ENCODE measurements around the gene SPNS2.

The SPNS2 gene

DNA sequence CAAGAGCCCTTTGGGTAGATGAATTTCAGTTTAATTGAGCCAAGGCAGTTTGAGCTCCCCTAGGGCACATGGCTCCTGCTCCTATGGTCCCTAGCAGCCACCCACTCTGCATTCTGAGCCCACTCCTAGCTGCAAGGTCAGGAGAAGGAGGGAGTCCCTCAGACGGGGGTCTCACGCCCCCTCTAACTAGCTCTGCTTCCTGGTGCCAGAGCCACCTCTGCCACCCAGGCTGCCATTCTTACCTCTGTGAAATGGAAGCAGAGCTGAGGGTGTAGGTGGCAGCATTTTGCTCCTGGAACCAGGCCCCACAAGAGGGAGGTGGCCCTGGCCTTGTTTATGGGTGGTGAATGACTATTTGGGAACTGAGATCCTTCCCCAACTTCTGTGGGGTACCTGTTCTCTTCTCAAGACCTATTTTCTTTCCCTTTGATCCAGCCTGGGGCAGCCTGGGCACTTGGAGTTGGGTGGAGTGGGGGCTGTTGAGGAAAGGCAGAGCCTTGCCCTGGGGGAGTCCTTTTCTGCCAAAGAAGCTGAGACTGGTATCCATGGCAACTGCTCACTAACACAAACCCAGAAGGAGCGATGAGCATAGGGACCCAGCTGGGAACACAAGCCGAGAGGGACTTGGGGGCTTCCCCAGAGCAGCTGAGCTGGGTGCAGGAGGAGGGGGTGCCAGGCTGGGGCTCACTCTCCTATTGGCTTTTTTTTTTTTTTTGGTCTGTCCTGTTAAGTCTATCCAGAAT, 4.8 kb downstream of the SPNS2 start:
- DNase-seq (ENCODE audit: low read depth in 3 of 3) = no peak

DNA sequence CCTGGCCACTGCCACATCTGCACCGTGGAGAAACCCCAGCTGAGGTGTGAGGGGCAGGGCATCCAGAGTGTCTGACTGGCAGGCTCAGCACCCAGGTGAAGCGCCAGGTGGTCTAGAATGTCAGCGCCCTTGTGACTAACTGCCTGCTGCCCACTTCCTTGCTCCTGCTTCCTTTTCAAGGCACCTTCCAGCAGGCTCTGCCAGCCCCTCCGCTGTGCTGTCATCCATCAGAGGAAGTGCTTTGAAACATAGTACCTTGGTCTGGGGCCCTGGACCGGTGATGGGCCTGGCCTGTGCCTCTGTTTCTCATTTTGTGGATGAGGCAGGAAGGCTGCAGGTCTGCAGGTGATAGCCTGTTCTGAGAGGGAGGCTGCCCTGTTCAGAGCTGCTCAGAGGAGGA, 5.5 kb downstream of the SPNS2 start:
- DNase-seq (ENCODE audit: low read depth in 3 of 3) = no peak

DNA sequence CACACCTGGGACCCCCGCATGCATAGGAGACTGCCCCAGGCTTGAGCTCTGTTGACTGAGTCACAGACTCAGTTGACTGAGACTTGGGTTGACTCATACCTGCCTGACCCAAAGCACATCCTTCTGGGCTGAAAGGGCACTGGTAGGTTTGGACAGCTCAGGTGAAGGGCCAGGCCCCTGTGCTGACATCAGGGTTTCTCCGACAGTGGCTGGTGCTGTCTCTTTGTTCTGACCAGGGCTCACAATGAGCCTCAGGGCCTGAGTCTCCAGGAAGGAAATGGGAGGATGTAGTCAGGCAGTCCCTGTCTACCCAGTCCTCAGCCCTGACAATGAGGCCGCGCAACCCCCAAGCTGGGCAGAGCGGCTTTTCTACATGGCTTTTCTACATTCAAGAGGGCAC, 6.5 kb downstream of the SPNS2 start:
- no peak for DNase-seq (ENCODE audit: low read depth in 3 of 3)

DNA sequence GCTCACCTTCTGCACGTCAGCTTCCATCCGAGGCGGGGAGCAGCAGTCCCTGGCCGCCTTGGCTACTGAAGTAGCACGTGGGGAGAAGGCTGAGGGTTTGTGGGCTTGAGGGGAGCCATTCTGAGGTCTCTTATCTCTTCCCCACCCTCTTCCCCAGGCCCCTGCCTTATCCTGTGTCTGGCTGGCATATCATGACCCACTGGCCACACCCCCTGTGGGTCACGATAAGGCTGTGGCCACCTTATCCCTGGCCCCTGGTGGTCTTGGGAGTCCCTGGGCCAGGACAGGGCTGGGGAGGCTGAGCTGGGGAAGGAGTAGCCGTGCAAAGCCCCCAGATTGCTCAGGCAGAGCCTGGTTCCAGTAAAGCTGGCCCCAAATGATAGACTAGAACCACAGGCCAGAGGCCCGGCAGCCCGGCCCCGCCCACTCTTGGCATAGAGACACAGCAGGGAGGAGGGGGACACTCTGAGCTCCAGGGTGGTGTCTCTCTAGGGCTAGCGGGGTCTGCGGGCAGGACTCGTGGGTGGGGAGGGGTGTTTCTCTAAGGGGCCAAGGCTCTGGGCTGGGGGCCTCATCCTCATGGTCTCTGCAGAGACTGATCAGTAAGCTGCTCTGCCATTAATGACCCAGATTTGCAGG, 7.6 kb downstream of the SPNS2 start:
- no peak for DNase-seq (ENCODE audit: low read depth in 3 of 3)

DNA sequence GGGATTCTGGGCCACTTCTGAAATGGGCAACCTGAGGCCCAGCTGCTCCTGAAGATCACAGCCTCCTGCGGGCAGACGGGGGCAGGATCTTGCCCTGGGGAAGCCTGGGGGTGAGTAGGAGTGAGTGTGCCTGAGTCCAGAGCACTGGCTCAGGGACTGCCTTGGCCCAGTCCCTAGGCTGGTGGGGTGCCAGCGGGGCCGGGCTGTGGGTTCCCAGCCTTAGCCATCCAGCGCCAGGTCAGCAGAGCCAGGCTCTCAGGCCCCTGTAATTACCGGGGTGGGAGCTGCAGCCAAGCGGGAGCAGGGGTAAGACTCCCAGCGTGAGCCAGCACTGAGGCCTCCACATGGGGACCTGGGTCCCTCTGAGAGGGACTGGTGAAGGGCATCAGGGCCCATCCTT, 8.2 kb downstream of the SPNS2 start:
- no peak for DNase-seq (ENCODE audit: low read depth in 3 of 3)

DNA sequence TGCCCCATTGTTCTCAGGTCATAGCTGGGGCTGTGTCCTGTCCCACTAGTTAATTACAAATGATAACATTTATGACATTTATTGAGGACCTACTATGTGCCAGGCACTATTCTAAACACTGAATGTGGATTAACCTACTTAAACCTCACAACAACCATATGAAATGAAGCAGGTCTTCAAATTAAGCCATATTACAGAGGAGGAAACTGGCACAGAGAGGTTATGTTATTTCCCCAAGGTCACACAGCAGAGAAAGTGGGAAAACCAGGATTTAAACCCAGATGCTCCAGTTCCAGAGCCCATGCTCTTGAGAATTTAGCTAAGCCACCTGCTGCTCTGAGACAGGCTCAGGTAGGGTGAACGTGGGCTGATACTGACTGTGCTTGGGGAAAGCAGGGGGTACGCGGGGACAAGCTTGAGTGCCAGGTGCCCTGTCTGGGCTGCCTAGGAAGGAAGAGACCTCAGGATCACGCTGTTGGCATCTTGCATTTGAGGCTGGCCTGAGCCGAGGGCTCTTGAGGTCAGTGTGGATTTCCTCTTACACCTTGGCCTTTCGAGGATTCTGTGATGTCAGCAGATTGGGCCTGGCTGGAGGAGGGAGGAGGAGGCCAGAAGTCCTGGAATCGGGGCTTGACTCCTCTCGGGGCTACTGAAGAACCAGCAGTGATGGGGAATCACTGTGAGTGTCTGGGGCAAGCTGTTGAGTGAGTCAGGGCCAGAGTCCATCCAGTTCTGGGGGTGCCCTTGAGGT, 8.9 kb downstream of the SPNS2 start:
- no peak for DNase-seq (ENCODE audit: low read depth in 3 of 3)

DNA sequence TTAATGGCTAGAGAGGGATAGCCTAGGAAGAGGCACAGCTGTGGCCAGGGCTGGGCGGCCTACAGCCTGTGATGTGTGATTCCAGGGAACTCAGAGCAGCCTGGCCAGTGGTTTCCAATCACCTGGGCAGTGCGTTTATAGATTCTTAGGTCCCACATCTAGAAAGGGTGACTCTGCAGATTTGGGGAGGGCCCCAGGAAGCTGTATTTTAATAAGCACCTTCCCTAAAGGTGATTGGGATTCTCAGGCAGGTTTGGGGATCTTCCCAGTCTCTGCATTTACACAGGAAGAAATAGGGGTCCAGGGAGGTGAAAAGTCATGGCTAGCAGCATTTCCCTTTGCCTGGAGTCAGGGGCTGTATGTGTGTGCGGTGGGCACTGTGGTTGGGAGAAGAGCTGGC, 9.5 kb downstream of the SPNS2 start:
- no peak for DNase-seq (ENCODE audit: low read depth in 3 of 3)

DNA sequence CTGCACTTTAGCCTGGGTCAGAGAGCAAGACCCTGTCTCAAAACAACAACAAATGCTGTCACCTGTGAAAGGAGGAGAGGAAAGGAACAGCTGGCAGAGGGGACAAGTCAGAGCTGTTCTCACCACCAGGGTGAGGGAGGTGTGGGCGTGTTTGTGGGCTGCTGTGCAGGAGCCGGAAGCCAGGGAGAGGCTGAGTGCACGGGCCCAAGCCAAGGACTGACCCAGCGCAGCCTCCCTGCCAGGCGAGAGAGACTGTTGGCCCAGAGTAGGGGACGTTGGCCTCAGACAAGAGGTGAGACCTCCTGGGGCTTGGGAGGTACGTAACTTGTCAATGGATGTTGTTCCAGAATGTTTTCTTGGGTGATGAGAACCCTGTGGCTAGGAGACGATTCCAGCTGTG, 10.7 kb downstream of the SPNS2 start:
- DNase-seq (ENCODE audit: low read depth in 3 of 3) = no peak

DNA sequence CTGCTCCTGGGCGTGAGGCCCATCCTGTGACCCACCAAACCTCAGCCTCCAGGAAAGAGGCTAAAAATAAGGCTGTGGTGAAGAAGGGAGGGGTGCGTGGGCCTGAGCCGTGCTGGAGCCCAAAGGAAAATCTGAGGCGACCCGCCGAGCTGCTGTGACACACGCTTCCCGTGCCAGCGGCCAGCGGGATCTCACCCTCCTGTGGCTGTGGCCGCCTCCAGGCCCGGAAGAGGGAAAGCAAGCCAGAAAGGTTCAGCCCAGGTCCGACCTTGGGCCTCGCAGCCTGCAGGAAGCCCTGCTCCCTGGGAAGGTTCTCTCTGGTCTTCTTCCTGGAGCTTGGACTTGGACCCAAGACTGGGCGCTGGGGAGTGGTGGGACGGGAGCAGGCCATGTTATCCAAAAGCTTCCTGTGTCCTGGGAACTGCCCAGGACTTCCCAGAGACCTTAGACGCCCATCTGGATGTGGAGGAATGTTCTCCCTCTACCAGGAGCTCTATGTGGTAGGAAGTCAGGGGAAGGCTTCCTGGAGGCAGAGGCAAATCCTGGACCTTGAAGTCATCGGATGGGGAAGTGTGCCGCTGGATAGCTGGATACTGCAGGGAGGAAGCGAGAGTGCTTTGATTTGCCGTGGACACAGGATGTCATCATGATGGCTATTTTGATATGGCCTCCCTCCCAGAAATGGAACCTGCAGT, 11.4 kb downstream of the SPNS2 start:
- DNase-seq (ENCODE audit: low read depth in 3 of 3) = no peak

DNA sequence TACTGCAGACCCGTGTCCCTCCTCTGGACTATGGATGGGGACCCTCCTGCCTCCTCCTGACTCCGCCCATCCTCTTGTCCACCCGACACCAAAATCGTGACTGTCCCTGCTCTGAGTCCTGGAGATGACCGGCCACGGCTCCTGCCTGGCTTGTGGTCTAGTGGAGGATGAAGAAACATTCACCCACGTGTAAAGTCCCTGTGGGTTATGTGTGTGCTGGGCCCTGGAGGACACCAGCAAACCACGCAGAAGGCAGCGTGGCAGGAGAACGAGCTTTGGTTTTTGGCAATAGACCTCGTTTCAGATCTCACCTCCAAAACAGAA, 11.9 kb downstream of the SPNS2 start:
- DNase-seq (ENCODE audit: low read depth in 3 of 3) = no peak

DNA sequence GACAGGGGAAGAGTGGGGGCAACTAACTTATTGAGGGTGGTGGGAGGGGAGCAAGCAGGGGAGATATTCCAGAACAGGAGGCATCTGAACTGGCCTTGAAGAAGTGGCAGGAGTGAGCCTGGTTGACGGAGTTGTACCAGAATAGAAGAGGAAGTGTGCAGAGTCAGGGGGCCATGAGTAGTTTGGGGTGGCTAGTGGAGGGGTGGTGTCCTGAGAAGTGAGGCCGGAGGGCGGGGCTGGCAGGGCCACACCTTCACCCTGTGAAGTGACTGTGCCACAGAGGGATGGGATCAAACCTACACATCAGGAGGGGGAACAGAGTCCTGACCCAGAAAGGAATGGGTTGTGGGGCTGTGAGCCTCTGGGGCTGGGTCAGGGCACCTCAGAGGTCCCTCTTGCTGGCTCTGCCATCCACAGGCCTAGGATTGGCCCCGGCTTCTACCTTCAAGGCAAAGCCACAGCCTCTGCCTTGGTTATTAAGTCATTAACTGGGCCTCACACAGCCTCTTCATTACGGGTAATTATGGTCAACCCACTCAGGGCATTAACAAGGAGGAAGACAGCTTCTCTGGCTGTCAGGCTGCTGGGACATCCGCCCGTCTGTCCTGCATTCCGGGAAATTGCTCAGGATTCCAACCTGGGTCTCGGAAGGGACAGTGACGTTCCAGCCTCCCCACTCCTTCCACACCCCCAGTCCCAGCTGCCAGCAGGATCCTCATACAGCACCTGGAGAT, 12.7 kb downstream of the SPNS2 start:
- DNase-seq (ENCODE audit: low read depth in 3 of 3) = no peak

DNA sequence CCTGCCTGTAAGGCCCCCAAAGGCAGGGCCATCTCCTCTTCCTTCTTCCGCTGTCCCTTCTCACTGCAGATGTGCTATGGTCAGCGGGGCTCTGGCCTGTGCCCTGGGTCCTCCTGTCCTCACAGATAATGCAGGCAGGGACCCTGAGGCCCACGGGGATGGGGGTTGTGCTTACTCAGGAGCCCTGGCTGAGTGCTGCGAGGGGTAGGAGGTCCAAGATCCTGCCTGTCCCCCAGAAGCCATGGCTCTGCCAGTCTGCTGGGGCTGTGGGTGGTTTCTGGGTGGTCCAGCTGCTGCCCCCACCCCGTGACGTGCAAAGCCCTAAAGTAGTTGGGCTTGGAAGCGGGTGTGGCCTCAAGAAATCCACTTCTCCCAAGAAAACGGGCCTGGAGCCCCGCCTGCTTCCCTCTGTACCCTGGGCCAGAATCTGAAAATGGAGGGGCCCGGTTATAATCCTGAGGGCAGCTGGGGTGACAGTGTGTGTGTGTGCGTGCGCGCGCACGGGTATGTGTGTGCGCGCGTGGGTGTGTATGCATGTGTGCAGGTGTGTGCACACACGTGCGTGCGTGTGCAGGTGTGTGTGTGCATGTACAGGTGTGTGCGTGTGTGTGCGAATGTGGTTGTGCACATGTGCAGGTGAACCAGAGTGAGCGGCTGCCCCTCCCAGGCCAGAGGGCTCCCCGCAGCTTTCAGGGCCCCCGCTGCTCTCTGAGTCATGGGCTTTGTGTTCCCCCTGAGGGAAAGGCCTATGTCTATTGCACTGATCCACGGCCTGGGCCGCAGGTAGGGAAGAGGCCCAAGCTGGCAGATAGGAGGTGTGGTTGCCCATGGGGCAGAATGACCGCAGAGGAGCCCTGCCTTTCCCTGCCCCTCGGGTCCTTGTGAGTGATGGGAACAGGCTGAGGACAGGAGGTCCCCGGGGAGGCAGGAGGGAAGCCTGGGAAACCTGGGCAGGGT, 13.8 kb downstream of the SPNS2 start:
- no peak for DNase-seq (ENCODE audit: low read depth in 3 of 3)

DNA sequence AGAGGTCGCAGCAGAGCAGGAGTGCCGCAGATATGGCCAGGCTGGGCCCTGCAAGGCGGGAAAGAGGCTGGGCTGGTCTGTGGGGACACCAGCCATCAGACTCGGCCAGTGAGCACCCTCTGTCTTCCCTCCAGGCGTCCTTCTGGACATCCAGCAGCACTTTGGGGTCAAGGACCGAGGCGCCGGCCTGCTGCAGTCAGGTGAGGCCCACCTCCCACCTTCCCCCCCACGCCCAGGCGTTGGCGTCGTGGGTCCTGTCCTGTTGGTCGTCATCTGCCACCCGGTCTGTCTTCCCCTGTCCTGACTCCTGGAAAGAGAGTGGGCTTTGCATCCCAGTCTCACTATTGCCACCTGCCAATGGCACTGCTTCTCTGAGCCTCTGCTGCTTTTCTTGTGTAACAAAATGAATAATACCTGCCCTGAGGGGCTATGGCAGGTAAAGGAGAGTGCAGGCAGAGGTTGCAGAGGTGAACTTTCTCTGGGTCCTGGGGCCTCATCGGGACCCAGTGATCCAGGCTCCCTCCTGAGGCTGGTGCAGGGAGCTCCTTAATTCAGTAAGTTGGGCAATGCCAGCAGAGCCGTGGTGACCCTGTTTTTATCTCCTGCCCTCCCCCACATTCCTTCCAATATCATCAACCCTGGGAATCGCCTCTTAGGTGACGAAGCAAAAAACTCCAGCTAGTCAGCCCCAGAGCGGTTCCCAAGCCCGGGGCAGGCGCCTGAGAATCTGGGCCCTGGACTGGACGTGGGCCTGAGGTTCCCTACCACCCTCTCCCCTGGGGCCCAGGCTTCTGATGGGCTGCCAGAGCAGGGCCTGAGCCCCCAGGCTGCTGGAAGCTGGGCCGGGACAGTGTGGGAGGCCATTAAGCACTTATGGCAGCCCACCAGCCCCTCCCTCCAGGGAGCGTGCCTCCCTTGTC, 14.7 kb downstream of the SPNS2 start:
- DNase-seq (ENCODE audit: low read depth in 3 of 3) = no peak

DNA sequence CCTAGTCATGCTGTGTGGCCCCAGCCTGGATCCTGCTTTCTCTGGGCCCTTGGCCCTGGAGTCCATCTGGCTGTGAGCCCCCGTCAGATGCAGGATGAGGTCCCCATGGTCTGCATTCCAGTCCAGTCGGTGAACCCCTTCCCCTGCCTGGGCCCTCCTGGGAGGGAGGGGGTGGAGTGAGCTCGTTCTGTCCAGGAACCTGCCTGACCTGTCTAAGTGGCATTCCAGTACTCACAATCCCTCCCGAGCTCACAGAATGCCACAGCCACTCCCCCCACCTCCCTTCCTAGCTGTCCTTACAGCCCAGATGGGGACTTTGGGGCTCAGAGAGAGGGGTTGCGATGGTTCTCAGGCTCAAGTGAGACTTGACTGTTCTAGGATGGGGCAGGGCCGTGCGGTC, 15.5 kb downstream of the SPNS2 start:
- no peak for DNase-seq (ENCODE audit: low read depth in 3 of 3)

DNA sequence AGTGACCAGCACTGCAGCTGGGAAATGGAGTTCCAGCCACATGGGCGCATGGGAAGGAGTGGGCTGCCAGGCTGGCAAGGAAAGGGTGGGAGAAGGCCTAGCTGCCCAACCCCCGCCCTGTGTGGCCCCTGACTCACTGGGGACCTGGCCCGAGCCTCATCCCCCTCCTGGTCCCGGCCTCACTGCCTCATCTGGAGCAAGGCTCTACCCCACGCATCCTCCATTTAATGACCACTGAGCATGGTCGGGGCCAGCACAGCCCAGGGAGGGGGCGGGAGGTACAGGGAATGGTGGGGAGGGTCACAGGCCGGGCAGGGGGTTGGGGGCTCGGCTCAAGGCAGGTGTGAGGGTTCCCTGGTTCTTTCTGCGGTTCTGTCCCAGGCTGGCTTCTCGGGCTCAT, 16.1 kb downstream of the SPNS2 start:
- DNase-seq (ENCODE audit: low read depth in 3 of 3) = no peak

DNA sequence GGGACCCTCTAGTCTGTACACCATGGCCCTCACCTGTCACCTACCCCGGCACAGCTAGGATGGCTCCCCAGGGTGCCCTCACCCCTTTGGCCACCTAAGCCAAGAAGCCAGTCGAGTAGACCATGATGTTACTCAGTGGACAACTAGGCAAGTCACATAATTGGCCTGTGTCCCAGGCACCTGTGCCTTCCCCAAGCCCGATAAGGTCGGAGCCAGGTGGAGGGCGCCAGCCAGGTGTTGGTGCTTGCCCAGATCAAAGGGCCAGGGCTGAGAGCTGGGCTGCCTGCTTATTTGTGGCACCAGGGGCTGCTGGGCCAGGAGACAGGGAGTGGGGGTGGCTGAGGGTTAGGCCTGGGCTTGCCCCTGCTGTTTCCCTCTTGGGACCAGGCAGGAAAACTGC, 16.8 kb downstream of the SPNS2 start:
- no peak for DNase-seq (ENCODE audit: low read depth in 3 of 3)

DNA sequence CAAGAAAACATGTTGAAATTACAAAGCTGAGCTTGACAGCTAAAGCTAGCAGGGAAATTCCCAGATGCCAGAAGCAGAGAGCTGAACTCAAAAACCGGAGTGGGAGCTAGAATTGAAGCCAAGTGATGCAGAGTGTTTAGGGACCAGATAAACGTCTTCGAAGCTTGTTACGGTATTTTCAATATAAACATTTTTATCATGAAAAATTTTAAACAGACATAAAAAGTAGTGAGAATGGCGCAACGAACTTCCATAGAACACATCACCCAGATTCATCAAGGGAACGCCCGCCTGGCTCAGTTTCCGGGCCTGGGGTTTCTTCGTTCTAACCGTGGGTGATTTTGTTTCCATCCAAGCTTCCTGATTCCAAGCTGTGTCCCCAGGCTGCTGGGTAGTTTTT, 18.1 kb downstream of the SPNS2 start:
- no peak for DNase-seq (ENCODE audit: low read depth in 3 of 3)

DNA sequence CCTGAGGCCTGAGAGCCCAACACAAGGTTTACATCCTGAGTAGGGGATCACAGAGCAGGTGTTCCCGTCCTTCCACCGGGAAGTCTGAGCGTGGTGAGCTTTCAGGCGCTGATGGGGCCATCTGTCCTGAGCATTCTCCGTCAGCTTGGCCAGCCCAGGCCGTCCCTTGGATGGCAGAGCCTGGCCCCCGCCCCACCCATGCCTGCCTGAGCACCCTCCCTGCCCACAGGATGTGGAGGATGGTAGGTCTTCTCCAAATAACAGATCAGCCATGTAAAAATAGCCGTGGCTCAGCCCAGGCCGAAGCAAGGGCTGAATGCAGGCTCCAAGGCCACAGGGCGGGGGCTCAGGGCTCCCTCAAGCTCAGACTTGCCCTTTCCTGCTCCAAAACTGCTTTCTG, 20.2 kb downstream of the SPNS2 start:
- no peak for DNase-seq (ENCODE audit: low read depth in 3 of 3)

DNA sequence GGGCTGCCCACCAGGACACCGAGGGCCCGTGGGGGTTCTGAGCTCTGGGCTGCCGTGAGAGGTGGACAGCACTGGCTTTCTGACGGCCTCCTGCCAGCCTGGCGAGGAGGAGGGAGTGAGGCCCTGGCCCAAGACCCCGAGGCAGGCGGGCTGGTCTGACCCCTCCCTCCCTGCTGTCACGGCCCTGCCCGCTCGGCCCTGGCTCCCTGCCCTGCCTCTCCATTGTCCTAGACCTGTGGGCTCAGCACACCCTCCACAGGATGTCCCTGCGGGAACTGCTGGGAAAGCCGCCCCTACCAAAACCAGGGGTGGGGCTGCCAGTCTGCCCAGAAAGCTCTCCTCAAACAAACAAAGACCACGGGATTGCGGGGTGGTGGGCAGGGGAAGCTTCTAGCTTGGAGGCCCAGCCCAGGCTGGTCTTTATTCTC, 20.7 kb downstream of the SPNS2 start:
- DNase-seq (ENCODE audit: low read depth in 3 of 3) = no peak

Data from stimulated activated CD4-positive, alpha-beta T cell treated with anti-CD3 and anti-CD28 coated beads, TNF-alpha, amount 100 ng/mL, for 24 hours (primary cell).